HEK293 (cell line): ENCODE measurements around the gene CACNA2D1.
A peak's percentile ranks its signal among the peaks of the same experiment; 100 is the strongest.

Experiments used
- CTCF ChIA-PET: fragments of 350-600 bp; formaldehyde crosslinking; extraction: SDS; loops from one replicate; lab custom pipeline; 2021; ENCODE audit warnings: antibody characterized with exemption; lab: Yijun Ruan, JAX
- POLR2A ChIA-PET: fragments of 300-600 bp; formaldehyde crosslinking; extraction: SDS; loops from one replicate; lab custom pipeline; 2020; ENCODE audit warnings: antibody characterized with exemption, inconsistent platforms; lab: Yijun Ruan, JAX
- H3K27ac ChIP-seq: fragments of 200-500 bp; sonication (Bioruptor generic); 2 replicates; pipeline ENCODE4 v1.5.1; 2014; ENCODE audit warnings: low read depth, low read length, control low read depth, inconsistent platforms; ENCODE audit errors: extremely low read depth
- H3K36me3 ChIP-seq, 2 experiments: fragments of 200-500 bp in 1 of 2; sonication (Bioruptor generic) in 1 of 2; 1 replicate in 1 of 2; 2 replicates in 1 of 2; pipeline ENCODE4 v1.5.1; 2014 to 2017; ENCODE audit warnings: inconsistent platforms in 2 of 2, low read length in 2 of 2; ENCODE audit not compliant: control insufficient read depth in 2 of 2, insufficient read depth in 1 of 2
- H3K4me1 ChIP-seq: fragments of 200-500 bp; sonication (Bioruptor generic); 2 replicates; pipeline ENCODE4 v1.5.1; 2014; ENCODE audit warnings: mild to moderate bottlenecking, low read length, inconsistent platforms; ENCODE audit not compliant: control insufficient read depth, insufficient read depth
- H3K4me3 ChIP-seq: 2 replicates; pipeline ENCODE4 v1.5.1; 2011; ENCODE audit warnings: low read depth, mild to moderate bottlenecking, control low read depth, low read length, moderate library complexity
- H3K9me3 ChIP-seq: fragments of 200-500 bp; sonication (Bioruptor generic); 2 replicates; pipeline ENCODE4 v1.5.1; 2014; ENCODE audit warnings: low read depth, low read length, inconsistent platforms; ENCODE audit not compliant: control insufficient read depth, insufficient read depth
- BCL6B ChIP-seq: fragments of 450-650 bp; formaldehyde crosslinking; IDR thresholded peaks from 2 replicates; pipeline ENCODE4 v1.5.1; 2017; ENCODE audit warnings: missing biosample characterization, missing genetic modification characterization
- FEZF1 ChIP-seq: fragments of 450-650 bp; formaldehyde crosslinking; IDR thresholded peaks from 2 replicates; pipeline ENCODE4 v1.5.1; 2016; ENCODE audit warnings: missing biosample characterization, missing genetic modification characterization
- HOXD13 ChIP-seq: sonication (generic); formaldehyde crosslinking; IDR thresholded peaks from 2 replicates; pipeline ENCODE4 v1.8.0; 2022; ENCODE audit warnings: missing genetic modification reagents, borderline replicate concordance
- INSM2 ChIP-seq: fragments of 450-650 bp; formaldehyde crosslinking; IDR thresholded peaks from 2 replicates; pipeline ENCODE4 v1.5.1; 2016; ENCODE audit warnings: missing biosample characterization, missing genetic modification characterization
- OSR2 ChIP-seq: fragments of 450-650 bp; formaldehyde crosslinking; IDR thresholded peaks from 2 replicates; pipeline ENCODE4 v1.5.1; 2016; ENCODE audit warnings: missing biosample characterization, missing genetic modification characterization
- PATZ1 ChIP-seq: fragments of 450-650 bp; formaldehyde crosslinking; IDR thresholded peaks from 2 replicates; pipeline ENCODE4 v1.5.1; 2016; ENCODE audit warnings: missing biosample characterization, missing genetic modification characterization
- SCRT1 ChIP-seq: fragments of 450-650 bp; formaldehyde crosslinking; IDR thresholded peaks from 2 replicates; pipeline ENCODE4 v1.5.1; 2016; ENCODE audit warnings: missing biosample characterization, missing genetic modification characterization, borderline replicate concordance
- TCF7L2 ChIP-seq: IDR thresholded peaks from 2 replicates; pipeline ENCODE4 v1.6.1; 2011; ENCODE audit warnings: low read depth, mild to moderate bottlenecking, inconsistent platforms, low read length, moderate library complexity, borderline replicate concordance
- ZBTB20 ChIP-seq: fragments of 450-650 bp; formaldehyde crosslinking; IDR thresholded peaks from 2 replicates; pipeline ENCODE4 v1.5.1; 2016; ENCODE audit warnings: missing biosample characterization, missing genetic modification characterization
- ZBTB48 ChIP-seq: fragments of 450-650 bp; formaldehyde crosslinking; IDR thresholded peaks from 2 replicates; pipeline ENCODE4 v1.5.1; 2016; ENCODE audit warnings: missing biosample characterization, missing genetic modification characterization
- ZNF133 ChIP-seq: fragments of 450-650 bp; formaldehyde crosslinking; IDR thresholded peaks from 2 replicates; pipeline ENCODE4 v1.5.1; 2016; ENCODE audit warnings: missing biosample characterization, missing genetic modification characterization
- ZNF18 ChIP-seq: fragments of 450-650 bp; formaldehyde crosslinking; IDR thresholded peaks from 2 replicates; pipeline ENCODE4 v1.5.1; 2016; ENCODE audit warnings: missing biosample characterization, missing genetic modification characterization
- ZNF221 ChIP-seq: fragments of 450-650 bp; formaldehyde crosslinking; IDR thresholded peaks from 2 replicates; pipeline ENCODE4 v1.5.1; 2017; ENCODE audit warnings: missing biosample characterization, missing genetic modification characterization, borderline replicate concordance
- ZNF23 ChIP-seq: fragments of 450-650 bp; formaldehyde crosslinking; IDR thresholded peaks from 2 replicates; pipeline ENCODE4 v1.5.1; 2016; ENCODE audit warnings: missing biosample characterization, missing genetic modification characterization, borderline replicate concordance
- ZNF24 ChIP-seq: fragments of 450-650 bp; formaldehyde crosslinking; IDR thresholded peaks from 2 replicates; pipeline ENCODE4 v1.5.1; 2016; ENCODE audit warnings: missing biosample characterization, missing genetic modification characterization
- ZNF292 ChIP-seq: fragments of 450-650 bp; formaldehyde crosslinking; IDR thresholded peaks from 2 replicates; pipeline ENCODE4 v1.5.1; 2016; ENCODE audit warnings: low read depth, missing biosample characterization, missing genetic modification characterization, borderline replicate concordance
- ZNF350 ChIP-seq: fragments of 450-650 bp; formaldehyde crosslinking; IDR thresholded peaks from 2 replicates; pipeline ENCODE4 v1.5.0; 2017; ENCODE audit warnings: missing biosample characterization, mild to moderate bottlenecking, missing genetic modification characterization
- ZNF37A ChIP-seq: fragments of 450-650 bp; IDR thresholded peaks from 2 replicates; pipeline ENCODE4 v1.5.1; 2018; ENCODE audit warnings: missing biosample characterization, missing genetic modification characterization
- ZNF394 ChIP-seq: fragments of 450-650 bp; formaldehyde crosslinking; IDR thresholded peaks from 2 replicates; pipeline ENCODE4 v1.5.1; 2016; ENCODE audit warnings: missing biosample characterization, missing genetic modification characterization, mild to moderate bottlenecking, moderate library complexity, borderline replicate concordance
- ZNF621 ChIP-seq: fragments of 450-650 bp; formaldehyde crosslinking; IDR thresholded peaks from 2 replicates; pipeline ENCODE4 v1.5.1; 2017; ENCODE audit warnings: missing biosample characterization, missing genetic modification characterization
- ZNF623 ChIP-seq: fragments of 450-650 bp; formaldehyde crosslinking; IDR thresholded peaks from 2 replicates; pipeline ENCODE4 v1.5.1; 2016; ENCODE audit warnings: missing biosample characterization, missing genetic modification characterization
- ZNF704 ChIP-seq: fragments of 450-650 bp; formaldehyde crosslinking; IDR thresholded peaks from 2 replicates; pipeline ENCODE4 v1.5.1; 2016; ENCODE audit warnings: missing biosample characterization, missing genetic modification characterization
- ZNF776 ChIP-seq: fragments of 450-650 bp; formaldehyde crosslinking; IDR thresholded peaks from 2 replicates; pipeline ENCODE4 v1.5.0; 2017; ENCODE audit warnings: missing biosample characterization, missing genetic modification characterization, borderline replicate concordance
- ZSCAN18 ChIP-seq: fragments of 450-650 bp; formaldehyde crosslinking; IDR thresholded peaks from 2 replicates; pipeline ENCODE4 v1.5.1; 2016; ENCODE audit warnings: missing biosample characterization, missing genetic modification characterization
- ZSCAN23 ChIP-seq: fragments of 450-650 bp; formaldehyde crosslinking; IDR thresholded peaks from 2 replicates; pipeline ENCODE4 v1.5.1; 2016; ENCODE audit warnings: missing biosample characterization, missing genetic modification characterization

CACNA2D1 gene

GRCh38 chr7:82323806-82324205 lies 119.8 kb downstream of the CACNA2D1 start:
- CTCF ChIA-PET, result interaction anchor here (0.6 kb wide), 1 partner anchor 17 kb away, joined by 4 read pairs; no protein-coding TSS in a partner anchor
- no peak overlapping the region for H3K4me3 ChIP-seq
- no peak for TF ChIP-seq ZBTB20
- TF ChIP-seq ZNF621 (tag by site-specific recombination), result no peak
- TF ChIP-seq OSR2 (tag by site-specific recombination), result no peak
- TF ChIP-seq ZNF18, result no peak
- TF ChIP-seq ZNF350 (tag by site-specific recombination), result no peak
- TF ChIP-seq ZNF776 (tag by site-specific recombination), result no peak
- TF ChIP-seq SCRT1 (tag by site-specific recombination), result no peak
- no peak for TF ChIP-seq ZNF24
- TF ChIP-seq, all 188 proteins: peak for 0
- no peaks in the 10 kb centered on the region for H3K36me3 ChIP-seq
- no peak overlapping the region for H3K27ac ChIP-seq
- H3K4me1 ChIP-seq, result peaks cover 12% of the 10 kb centered on the region
- POLR2A ChIA-PET, result no interaction called here
- no peaks in the 10 kb centered on the region for H3K9me3 ChIP-seq

- POLR2A ChIA-PET, result no interaction called here
- TF ChIP-seq BCL6B, result no peak
- TF ChIP-seq ZNF23 (tag by site-specific recombination), result no peak
- TF ChIP-seq FEZF1 (tag by site-specific recombination), result peak; percentile 56
- no peak for TF ChIP-seq PATZ1
- no peak for TF ChIP-seq ZNF221 (tag by site-specific recombination)
- TF ChIP-seq ZBTB48 (tag by site-specific recombination), result no peak
- no peak for TF ChIP-seq INSM2 (tag by site-specific recombination)
- TF ChIP-seq ZSCAN23 (tag by site-specific recombination), result no peak
- no peak for TF ChIP-seq TCF7L2
- no peak for TF ChIP-seq ZNF133
- TF ChIP-seq ZNF776 (tag by site-specific recombination), result no peak
- TF ChIP-seq ZNF37A, result no peak
- no peak for TF ChIP-seq ZNF623 (tag by site-specific recombination)
- TF ChIP-seq ZNF292 (tag by site-specific recombination), result no peak
- no peak for TF ChIP-seq HOXD13 (CRISPR knock-in tag)
- TF ChIP-seq ZNF394 (tag by site-specific recombination), result no peak; the same call in 1 of the 2 replicates
- no peak for TF ChIP-seq ZSCAN18 (tag by site-specific recombination)
- no peak for TF ChIP-seq ZNF704 (tag by site-specific recombination)
Observed at GRCh38 chr7:82319674-82320118, 123.9 kb downstream of the CACNA2D1 start.

More at GRCh38 chr7:82319674-82320118, 123.9 kb downstream of the CACNA2D1 start:
- CTCF ChIA-PET, result interaction anchor here (0.6 to 1.1 kb wide), 4 partner anchors 43 to 285 kb away, joined by 3 to 7 read pairs (median 4); no protein-coding TSS in a partner anchor
- no peaks in the 10 kb centered on the region for H3K36me3 ChIP-seq
- peaks cover 12% of the 10 kb centered on the region for H3K4me1 ChIP-seq
- no peak overlapping the region for H3K4me3 ChIP-seq
- H3K27ac ChIP-seq, result peak overlapping the region; percentile 57; the same call in 1 of the 2 replicates
- H3K9me3 ChIP-seq, result no peaks in the 10 kb centered on the region
